ENCODE data around the gene SLC2A3.
"Not testable (repeated sequence)": the region's sequence is repeated elsewhere in the genome, so short reads cannot be mapped to it uniquely, and the experiment has no call there.

DNA sequence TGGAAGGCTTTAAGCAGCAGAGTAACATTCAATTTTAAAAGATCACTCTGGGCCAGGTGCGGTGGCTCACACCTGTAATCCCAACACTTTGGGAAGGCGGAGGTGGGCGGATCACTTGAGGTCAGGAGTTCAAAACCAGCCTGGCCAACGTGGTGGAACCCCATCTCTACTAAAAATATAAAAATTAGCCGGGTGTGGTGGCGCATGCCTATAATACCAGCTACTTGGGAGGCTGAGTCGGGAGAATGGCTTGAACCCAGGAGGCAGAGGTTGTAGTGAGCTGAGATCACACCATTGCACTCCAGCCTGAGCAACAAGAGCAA is 17.8 kb downstream of the SLC2A3 start:
- TF ChIP-seq EZH2phosphoT487 (IDR thresholded peaks at IDR 0.05; ENCODE audit: low read depth, severe bottlenecking, unreplicated experiment); CTCF (IDR thresholded peaks at IDR 0.05; ENCODE audit: poor library complexity): not testable (repeated sequence)
